Measurements from ENCODE around the gene DENND1B. TPM values are rescaled to one million over a fixed set of nuclear protein-coding genes. Genes with fewer than 3 reads are reported as not detected.

DENND1B gene
- total and polyA plus RNA-seq, 2 donors (not counting 1 experiment from before 2014, with no cell fraction given): 4.3 to 25.4 TPM

DNA sequence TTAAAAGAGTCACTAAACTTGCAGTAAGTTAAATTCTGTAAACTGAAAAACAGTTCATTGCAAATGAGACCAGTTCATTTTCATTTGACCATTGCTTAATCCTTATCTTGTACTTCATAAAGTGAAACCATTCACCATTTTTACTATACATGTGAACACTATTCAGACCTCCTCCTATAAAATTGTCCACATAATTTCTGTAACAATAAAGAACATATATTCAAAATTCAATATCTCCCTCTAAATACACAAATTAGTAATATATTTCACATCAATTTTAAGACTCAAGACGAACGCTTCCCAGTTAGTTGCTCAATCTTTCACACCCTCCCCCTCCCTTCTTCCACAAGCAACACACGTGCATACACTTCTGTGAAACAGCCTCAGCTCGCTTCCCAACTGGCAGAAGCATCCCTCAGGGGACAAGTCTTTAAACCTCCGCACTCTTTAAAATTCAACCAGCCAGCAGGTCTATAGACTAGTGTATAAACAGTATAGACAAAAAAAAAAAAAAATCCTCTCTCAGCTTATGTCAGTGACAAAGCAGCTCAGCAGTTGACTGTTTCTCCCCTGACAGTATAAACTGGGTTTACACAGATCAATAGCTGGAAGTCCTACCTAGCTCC, 99.6 kb downstream of the DENND1B start:
- Histone ChIP-seq H2AFZ (ENCODE audit: insufficient read depth, low read depth, low read length, poor library complexity, severe bottlenecking) (no peak overlapping the region), H3K27ac (ENCODE audit: low read length in 2 of 2) (no peak overlapping the region), H3K9me3 (ENCODE audit: control extremely low read depth in 1 of 3, control insufficient read depth in 2 of 3, insufficient read depth in 1 of 3, low read length in 2 of 3) (no peaks in the 10 kb centered on the region), H3K4me2 (replicated peaks; ENCODE audit: low read depth, low read length, poor library complexity, severe bottlenecking) (no peak overlapping the region), H3K4me1 (ENCODE audit: control insufficient read depth in 2 of 2, insufficient read depth in 2 of 2, low read length in 2 of 2) (no peaks in the 10 kb centered on the region), H3K9ac (ENCODE audit: low read length) (no peak overlapping the region), H3K4me3 (ENCODE audit: control extremely low read depth in 1 of 5, extremely low read depth in 1 of 5, insufficient read depth in 1 of 5, low read depth in 2 of 5, low read length in 4 of 5) (no peak overlapping the region), H3K36me3 (replicated peaks in 1 of 2; ENCODE audit: control extremely low read depth in 1 of 2, control insufficient read depth in 1 of 2, extremely low read depth in 1 of 2, insufficient read depth in 2 of 2, low read length in 1 of 2) (no peaks in the 10 kb centered on the region), H3K79me2 (ENCODE audit: control insufficient read depth, insufficient read depth, low read length) (no peaks in the 10 kb centered on the region), H3K27me3 (replicated peaks in 1 of 4; ENCODE audit: control extremely low read depth in 1 of 4, control insufficient read depth in 3 of 4, insufficient read depth in 4 of 4, low read length in 3 of 4) (no peaks in the 10 kb centered on the region), H4K20me1 (ENCODE audit: control insufficient read depth, insufficient read depth, low read length, poor library complexity, severe bottlenecking) (no peaks in the 10 kb centered on the region)
- peaks cover 7% of the 10 kb centered on the region for H3K4me1 Mint-ChIP-seq
- no peak for DNase-seq
- POLR2A ChIA-PET: no interaction called here
- H3K9me3 Mint-ChIP-seq (ENCODE audit: insufficient read depth): no peaks in the 10 kb centered on the region
- TF ChIP-seq CTCF (IDR thresholded peaks at IDR 0.05): no peak
- no peak for TF ChIP-seq EZH2 (IDR thresholded peaks at IDR 0.05; ENCODE audit: borderline replicate concordance, insufficient read depth, low read depth, low read length, poor library complexity, severe bottlenecking)
- H3K4me3 Mint-ChIP-seq: peak overlapping the region; percentile 9
- intact Hi-C loops (cut with micrococcal nuclease): no loop called here
- CTCF ChIA-PET: interaction anchor here (1.2 kb wide), 1 partner anchor 193 kb away, joined by 5 read pairs; no protein-coding TSS in a partner anchor
- H3K27ac Mint-ChIP-seq: no peak overlapping the region
- 59% methylated on average over 3 of the region's 5 CpGs for WGBS (ENCODE audit: insufficient coverage)
- ATAC-seq (ENCODE audit: low read depth): no peak
- no peaks in the 10 kb centered on the region for H3K27me3 Mint-ChIP-seq

DNA sequence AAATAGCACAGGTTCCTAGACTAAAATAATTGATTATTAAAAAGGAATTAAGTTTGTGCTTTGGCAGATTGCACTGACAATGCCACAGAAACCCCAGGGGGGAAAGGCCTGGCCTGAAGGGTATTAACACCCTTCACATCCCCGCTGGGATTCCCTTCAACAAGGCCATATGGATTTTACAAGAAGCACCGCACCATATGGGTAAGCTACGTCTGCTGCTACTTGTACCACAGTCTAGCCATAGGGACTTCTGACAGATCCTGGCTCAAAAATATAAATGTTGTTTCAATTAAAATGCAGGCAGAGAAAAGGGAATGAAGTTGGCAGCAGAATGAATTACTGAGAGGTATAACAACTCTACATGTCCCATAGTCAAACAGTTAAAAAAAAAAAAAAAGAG, 101.0 kb downstream of the DENND1B start:
- H3K9me3 Mint-ChIP-seq (ENCODE audit: insufficient read depth): no peaks in the 10 kb centered on the region
- H3K36me3 ChIP-seq (replicated peaks in 1 of 2; ENCODE audit: control extremely low read depth in 1 of 2, control insufficient read depth in 1 of 2, extremely low read depth in 1 of 2, insufficient read depth in 2 of 2, low read length in 1 of 2): no peaks in the 10 kb centered on the region
- no peak overlapping the region for H3K4me3 Mint-ChIP-seq
- ATAC-seq (ENCODE audit: low read depth) (no peak), DNase-seq (no peak)
- H3K4me1 ChIP-seq (ENCODE audit: control insufficient read depth in 2 of 2, insufficient read depth in 2 of 2, low read length in 2 of 2): no peaks in the 10 kb centered on the region
- H4K20me1 ChIP-seq (ENCODE audit: control insufficient read depth, insufficient read depth, low read length, poor library complexity, severe bottlenecking): no peaks in the 10 kb centered on the region
- H3K27me3 ChIP-seq (replicated peaks in 1 of 4; ENCODE audit: control extremely low read depth in 1 of 4, control insufficient read depth in 3 of 4, insufficient read depth in 4 of 4, low read length in 3 of 4): no peaks in the 10 kb centered on the region
- H3K4me1 Mint-ChIP-seq: peaks cover 7% of the 10 kb centered on the region
- H3K27ac Mint-ChIP-seq: no peak overlapping the region
- no CpG with 5 or more reads among the region's 3 CpGs for WGBS (ENCODE audit: insufficient coverage)
- intact Hi-C loops (cut with micrococcal nuclease): no loop called here
- no peak overlapping the region for H3K4me3 ChIP-seq (ENCODE audit: control extremely low read depth in 1 of 5, extremely low read depth in 1 of 5, insufficient read depth in 1 of 5, low read depth in 2 of 5, low read length in 4 of 5)
- ChIA-PET CTCF (no interaction called here), POLR2A (no interaction called here)
- no peak overlapping the region for H2AFZ ChIP-seq (ENCODE audit: insufficient read depth, low read depth, low read length, poor library complexity, severe bottlenecking)
- no peak for TF ChIP-seq CTCF (IDR thresholded peaks at IDR 0.05)
- no peak for TF ChIP-seq EZH2 (IDR thresholded peaks at IDR 0.05; ENCODE audit: borderline replicate concordance, insufficient read depth, low read depth, low read length, poor library complexity, severe bottlenecking)
- no peak overlapping the region for H3K9ac ChIP-seq (ENCODE audit: low read length)
- H3K4me2 ChIP-seq (replicated peaks; ENCODE audit: low read depth, low read length, poor library complexity, severe bottlenecking): no peak overlapping the region
- H3K9me3 ChIP-seq (ENCODE audit: control extremely low read depth in 1 of 3, control insufficient read depth in 2 of 3, insufficient read depth in 1 of 3, low read length in 2 of 3): no peaks in the 10 kb centered on the region
- H3K27ac ChIP-seq (ENCODE audit: low read length in 2 of 2): no peak overlapping the region
- H3K79me2 ChIP-seq (ENCODE audit: control insufficient read depth, insufficient read depth, low read length): no peaks in the 10 kb centered on the region
- H3K27me3 Mint-ChIP-seq: no peaks in the 10 kb centered on the region
